AG09309 (cell line): Measurements from ENCODE around the gene INHBA.

Experiments
- DNase-seq: peaks from one replicate; pipeline ENCODE4 v3.0.0-alpha.2; 2010; ENCODE audit warnings: low read depth
- H3K4me3 ChIP-seq: 2 replicates; pipeline ENCODE4 v1.5.1; 2011; ENCODE audit warnings: mild to moderate bottlenecking, low read depth, low read length, moderate library complexity; ENCODE audit not compliant: control insufficient read depth
- CTCF ChIP-seq: IDR thresholded peaks from 2 replicates; pipeline ENCODE4 v1.5.1; 2011; ENCODE audit warnings: mild to moderate bottlenecking, low read depth, low read length, inconsistent platforms; ENCODE audit not compliant: insufficient read depth, control insufficient read depth; ENCODE audit errors: missing control alignments

INHBA gene

DNA sequence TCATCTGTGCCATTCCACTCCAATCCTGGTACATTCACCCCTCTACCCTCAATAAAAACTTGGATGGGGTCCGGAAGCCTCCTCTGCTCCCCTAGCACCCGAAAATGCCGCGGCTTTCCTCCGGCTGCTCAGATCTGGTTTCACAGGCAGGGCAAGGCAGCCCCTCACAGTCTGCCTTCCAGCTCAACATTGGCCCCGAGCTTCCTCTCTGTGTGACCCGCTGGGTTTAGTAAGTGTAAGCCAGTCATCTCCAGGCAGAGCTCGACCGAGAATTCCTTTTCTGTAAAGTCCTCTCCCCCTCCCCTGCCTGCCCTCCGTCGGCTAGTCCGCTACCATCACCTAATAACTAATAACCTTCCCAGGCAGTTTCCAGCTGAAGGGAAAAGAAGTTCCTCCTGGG is 3.4 kb downstream of the INHBA start:
- peak overlapping the region; percentile 60 for H3K4me3 ChIP-seq
- no peak for DNase-seq
- no peak for TF ChIP-seq CTCF

DNA sequence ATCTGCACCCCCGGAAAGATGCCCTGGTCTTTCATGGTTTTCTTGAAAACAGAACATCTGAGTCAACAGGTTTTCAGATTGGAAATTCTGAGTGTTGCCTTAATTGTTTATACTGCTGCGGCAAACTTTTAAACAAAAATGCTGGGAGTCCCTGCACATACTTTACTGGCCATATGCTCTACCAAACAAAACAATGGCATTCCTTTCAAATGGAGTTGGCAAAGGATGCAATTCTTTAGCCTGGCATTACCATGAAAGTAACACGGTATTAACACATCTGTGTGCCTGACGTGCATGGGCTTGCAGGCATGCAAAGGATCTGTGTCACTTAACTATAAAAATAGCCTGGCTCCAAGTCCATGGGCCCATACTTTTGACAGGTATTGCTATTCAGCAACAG is 4.2 kb downstream of the INHBA start:
- no peak for TF ChIP-seq CTCF
- no peak for DNase-seq
- H3K4me3 ChIP-seq: peak overlapping the region; percentile 60

DNA sequence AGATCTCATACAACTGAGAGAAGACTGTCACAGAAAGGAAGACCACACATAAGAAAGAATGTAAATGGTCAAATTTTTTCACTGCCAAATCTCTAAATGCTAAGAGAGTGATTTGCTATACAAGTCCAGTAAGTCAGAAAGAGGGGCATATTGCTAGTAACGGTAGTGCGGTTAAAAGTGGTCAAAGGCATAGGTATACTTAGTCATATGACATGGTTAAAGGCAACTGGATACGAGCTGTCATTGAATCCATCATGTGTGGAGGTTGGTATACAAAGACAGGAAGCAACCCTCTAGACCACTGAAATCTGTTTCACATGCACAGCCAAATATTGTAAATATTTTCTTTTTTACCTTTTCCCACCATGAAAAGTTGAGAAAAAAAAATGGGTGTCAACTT is 4.8 kb downstream of the INHBA start:
- no peak for DNase-seq
- no peak for TF ChIP-seq CTCF
- peak overlapping the region; percentile 60 for H3K4me3 ChIP-seq

DNA sequence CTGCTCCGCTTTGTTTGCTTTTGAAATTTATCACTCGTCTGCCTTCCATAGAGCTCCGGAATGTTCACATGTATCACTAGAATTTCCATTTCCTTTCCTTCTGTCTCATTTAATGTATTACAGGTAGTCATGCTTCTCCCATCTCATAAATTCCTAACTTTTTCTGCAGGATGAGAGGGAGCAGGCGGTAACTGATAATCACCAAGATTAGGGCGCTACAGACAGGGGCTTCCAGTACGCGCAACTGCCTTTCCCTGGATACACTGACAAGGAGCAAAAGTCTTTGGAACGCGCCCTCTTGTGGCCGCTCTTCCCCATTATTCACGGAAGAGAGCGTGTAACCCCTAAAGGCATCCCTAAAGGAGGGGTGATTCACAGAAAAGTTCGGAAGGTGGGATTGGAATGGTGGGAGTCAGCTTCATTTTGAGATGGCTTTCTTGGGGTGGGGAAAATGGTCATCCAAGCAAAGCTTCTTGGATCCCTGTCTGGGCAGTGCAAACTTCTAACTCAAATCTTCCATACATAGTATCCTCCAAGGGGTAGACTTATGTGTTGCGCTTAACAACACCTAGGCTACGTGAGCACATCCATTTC is 6.5 kb downstream of the INHBA start:
- TF ChIP-seq CTCF: peak; percentile 78
- peak overlapping the region; percentile 60 for H3K4me3 ChIP-seq
- no peak for DNase-seq

GRCh38 chr7:41695661-41696322 is 7.1 kb downstream of the INHBA start:
- peak overlapping the region; percentile 60 for H3K4me3 ChIP-seq
- TF ChIP-seq CTCF: no peak
- no peak for DNase-seq

DNA sequence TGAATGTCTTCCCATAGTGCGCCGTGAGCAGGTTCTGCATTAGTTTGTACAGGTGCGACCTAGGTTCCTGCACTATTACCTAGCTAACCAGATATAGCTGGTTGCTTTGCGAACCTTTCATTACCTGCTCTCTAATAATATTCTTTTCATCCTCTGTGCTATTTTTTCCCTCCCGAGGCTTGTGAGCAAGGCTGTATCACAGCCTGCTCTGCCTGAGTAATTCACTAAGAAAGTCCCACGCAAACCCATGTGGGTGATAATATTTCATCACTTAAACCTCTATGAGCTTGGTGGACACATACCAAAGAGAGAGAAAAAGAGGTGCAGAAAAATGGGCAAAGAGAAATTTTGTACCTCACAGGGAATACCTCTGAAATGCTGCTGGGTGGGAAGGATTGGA is 8.4 kb downstream of the INHBA start:
- no peak for TF ChIP-seq CTCF
- peak overlapping the region; percentile 5; the same call in 1 of the 2 replicates for H3K4me3 ChIP-seq
- DNase-seq: no peak
